OCI-M2 (cell line): Measurements from ENCODE around the gene CCDC85C.

Experiments
- DNase-seq: peaks from one replicate; lab custom pipeline; 2025; ENCODE audit not compliant: unreplicated experiment; lab: John Stamatoyannopoulos, UW

Gene CCDC85C

GRCh38 chr14:99630202-99630601 lies 26.2 kb upstream of the CCDC85C start:
- DNase-seq, result no peak

GRCh38 chr14:99628887-99629618 lies 25.0 kb upstream of the CCDC85C start:
- DNase-seq, result no peak

- DNase-seq, result no peak
Measured at GRCh38 chr14:99627510-99628381, 23.7 kb upstream of the CCDC85C start.

- no peak for DNase-seq
Measured at GRCh38 chr14:99627100-99627499, 23.1 kb upstream of the CCDC85C start.

- DNase-seq, result no peak
Measured at GRCh38 chr14:99626041-99626648, 22.1 kb upstream of the CCDC85C start.

- DNase-seq, result no peak
Measured at GRCh38 chr14:99625476-99625875, 21.5 kb upstream of the CCDC85C start.

GRCh38 chr14:99624971-99625370 lies 21.0 kb upstream of the CCDC85C start:
- DNase-seq, result no peak

GRCh38 chr14:99624024-99624423 lies 20.0 kb upstream of the CCDC85C start:
- no peak for DNase-seq

- no peak for DNase-seq
Measured at GRCh38 chr14:99621948-99622347, 17.9 kb upstream of the CCDC85C start.

- no peak for DNase-seq
Measured at GRCh38 chr14:99619835-99620834, 16.1 kb upstream of the CCDC85C start.

- DNase-seq, result no peak
Measured at GRCh38 chr14:99616832-99617800, 13.1 kb upstream of the CCDC85C start.

GRCh38 chr14:99615497-99616157 lies 11.6 kb upstream of the CCDC85C start:
- DNase-seq, result no peak

GRCh38 chr14:99612738-99613330 lies 8.8 kb upstream of the CCDC85C start:
- DNase-seq, result no peak

- no peak for DNase-seq
Measured at GRCh38 chr14:99612071-99612737, 8.2 kb upstream of the CCDC85C start.

- no peak for DNase-seq
Measured at GRCh38 chr14:99611646-99612045, 7.6 kb upstream of the CCDC85C start.

- DNase-seq, result no peak
Measured at GRCh38 chr14:99609245-99610170, 5.5 kb upstream of the CCDC85C start.

- no peak for DNase-seq
Measured at GRCh38 chr14:99608591-99608990, 4.6 kb upstream of the CCDC85C start.
